Skin of body (tissue), 2 donors: Measurements from ENCODE around the gene EXOC3L4. TPM values are rescaled to one million over a fixed set of nuclear protein-coding genes. Genes with fewer than 3 reads are reported as not detected.
"Not testable (repeated sequence)": the region's sequence is repeated elsewhere in the genome, so short reads cannot be mapped to it uniquely, and the experiment has no call there.

Experiments used
- DNase-seq: peaks from one replicate; lab custom pipeline; 2025; lab: John Stamatoyannopoulos, UW
- total RNA-seq: library from RNA; depleted of rRNA; stranded (reverse); fragments of >200 nt; gene quantifications from one replicate; pipeline ENCODE4 v1.2.3, GENCODE V29; 2014

The EXOC3L4 gene
- total RNA-seq, 1 donor from 2014 or later, result 0.30 TPM

- no peak for DNase-seq
Measured at GRCh38 chr14:103149351-103150237, 55.1 kb downstream of the EXOC3L4 start.

- no peak for DNase-seq
Measured at GRCh38 chr14:103151270-103151945, 56.9 kb downstream of the EXOC3L4 start.

GRCh38 chr14:103155010-103155409 lies 60.5 kb downstream of the EXOC3L4 start:
- DNase-seq, result no peak

GRCh38 chr14:103155416-103155815 lies 60.9 kb downstream of the EXOC3L4 start:
- DNase-seq, result not testable (repeated sequence)

GRCh38 chr14:103155826-103156394 lies 61.4 kb downstream of the EXOC3L4 start:
- no peak for DNase-seq

- no peak for DNase-seq
Measured at GRCh38 chr14:103156651-103157378, 62.3 kb downstream of the EXOC3L4 start.

- DNase-seq, result no peak
Measured at GRCh38 chr14:103157969-103158368, 63.4 kb downstream of the EXOC3L4 start.

GRCh38 chr14:103158688-103159087 lies 64.2 kb downstream of the EXOC3L4 start:
- DNase-seq, result no peak

Other genes starting within 250 kb of the EXOC3L4 start
- gene AMN, start 172.1 kb upstream of the EXOC3L4 start, total RNA-seq, result 4.4 TPM
- gene CDC42BPB, start 37.2 kb upstream of the EXOC3L4 start, total RNA-seq, result 61.6 TPM
- gene LBHD2, start 10.5 kb upstream of the EXOC3L4 start, total RNA-seq, result not detected
- 41.3 TPM for gene TNFAIP2, start 28.7 kb downstream of the EXOC3L4 start, total RNA-seq
- gene EIF5, start 239.5 kb downstream of the EXOC3L4 start, total RNA-seq, result 110 TPM